ENCODE data around the gene ENOX1.

- no peak for TF ChIP-seq CTCF (conservative IDR thresholded peaks at IDR 0.05)
- TF ChIP-seq EZH2 (IDR thresholded peaks at IDR 0.05; ENCODE audit: low read depth) = no peak
These were observed 36.2 kb upstream of the ENOX1 start for GRCh38 chr13:43822969-43823368.
